ENCODE data around the gene RETREG2.

The RETREG2 gene

GRCh38 chr2:219215871-219216534 lies 37.9 kb downstream of the RETREG2 start:
- no peak for DNase-seq (ENCODE audit: low spot score)

GRCh38 chr2:219216535-219216915 lies 38.5 kb downstream of the RETREG2 start:
- no peak for DNase-seq (ENCODE audit: low spot score)

GRCh38 chr2:219218217-219218731 lies 40.2 kb downstream of the RETREG2 start:
- peak; percentile 79 for DNase-seq (ENCODE audit: low spot score)

- DNase-seq (ENCODE audit: low spot score), result peak; percentile 95
Measured at GRCh38 chr2:219218732-219219701, 40.9 kb downstream of the RETREG2 start, which contains the start of gene ABCB6. ABCB6 (minus strand) TSS chr2:219218958; CDS start chr2:219218673, 285 bp downstream.

GRCh38 chr2:219219784-219220532 lies 41.9 kb downstream of the RETREG2 start:
- no peak for DNase-seq (ENCODE audit: low spot score)

GRCh38 chr2:219220652-219221402 lies 42.8 kb downstream of the RETREG2 start:
- no peak for DNase-seq (ENCODE audit: low spot score)

GRCh38 chr2:219221957-219222518 lies 44.0 kb downstream of the RETREG2 start:
- DNase-seq (ENCODE audit: low spot score), result no peak

- DNase-seq (ENCODE audit: low spot score), result no peak
Measured at GRCh38 chr2:219223831-219224610, 45.9 kb downstream of the RETREG2 start.

- DNase-seq (ENCODE audit: low spot score), result no peak
Measured at GRCh38 chr2:219225350-219225749, 47.3 kb downstream of the RETREG2 start.

GRCh38 chr2:219228041-219228910 lies 50.2 kb downstream of the RETREG2 start:
- peak; percentile 13 for DNase-seq (ENCODE audit: low spot score)

- no peak for DNase-seq (ENCODE audit: low spot score)
Measured at GRCh38 chr2:219228911-219229304, 50.8 kb downstream of the RETREG2 start.

- peak; percentile 98 for DNase-seq (ENCODE audit: low spot score)
Measured at GRCh38 chr2:219229305-219230058, 51.4 kb downstream of the RETREG2 start, which contains the start of the genes ANKZF1 and ATG9A. ANKZF1 (plus strand) TSS chr2:219229806; CDS start chr2:219230258, 452 bp downstream. ATG9A (minus strand) TSS chr2:219229636; CDS start chr2:219228024, 1,612 bp downstream.

GRCh38 chr2:219230059-219230540 lies 52.0 kb downstream of the RETREG2 start:
- DNase-seq (ENCODE audit: low spot score), result peak; percentile 58

- DNase-seq (ENCODE audit: low spot score), result no peak
Measured at GRCh38 chr2:219234331-219234730, 56.3 kb downstream of the RETREG2 start.

All from AG20443 (cell line).